GM23338 (cell line): ENCODE data around the gene NUDT2.

Source experiments
- CREB1 ChIP-seq: fragments of 250-450 bp; sonication (Bioruptor Pico); IDR thresholded peaks from 2 replicates; pipeline ENCODE4 v1.5.0; 2020; ENCODE audit warnings: low read depth, mild to moderate bottlenecking, moderate library complexity
- EZH2 ChIP-seq: fragments of 200-600 bp; sonication (generic); IDR thresholded peaks from one replicate; pipeline ENCODE4 v1.8.0; 2017; ENCODE audit warnings: antibody characterized with exemption, mild to moderate bottlenecking, low read depth; ENCODE audit not compliant: unreplicated experiment
- POLR2AphosphoS5 ChIP-seq: IDR thresholded peaks from 2 replicates; pipeline ENCODE4 v1.6.1; 2016; ENCODE audit warnings: antibody characterized with exemption, low read depth
- TF ChIP-seq, protein P1 (sequence below), 2 experiments: fragments of 200-600 bp in 1 of 2; sonication (generic) in 1 of 2; conservative IDR thresholded peaks; 2 replicates each; pipeline versions ENCODE4 v1.5.1 to v1.6.1; 2016 to 2017; ENCODE audit warnings: antibody characterized with exemption in 2 of 2, low read depth in 2 of 2, mild to moderate bottlenecking in 2 of 2, moderate library complexity in 1 of 2
- TF ChIP-seq, protein P2 (sequence below): IDR thresholded peaks from one replicate; pipeline ENCODE4 v1.6.1; 2018; ENCODE audit warnings: antibody characterized with exemption; ENCODE audit not compliant: unreplicated experiment

DNA sequence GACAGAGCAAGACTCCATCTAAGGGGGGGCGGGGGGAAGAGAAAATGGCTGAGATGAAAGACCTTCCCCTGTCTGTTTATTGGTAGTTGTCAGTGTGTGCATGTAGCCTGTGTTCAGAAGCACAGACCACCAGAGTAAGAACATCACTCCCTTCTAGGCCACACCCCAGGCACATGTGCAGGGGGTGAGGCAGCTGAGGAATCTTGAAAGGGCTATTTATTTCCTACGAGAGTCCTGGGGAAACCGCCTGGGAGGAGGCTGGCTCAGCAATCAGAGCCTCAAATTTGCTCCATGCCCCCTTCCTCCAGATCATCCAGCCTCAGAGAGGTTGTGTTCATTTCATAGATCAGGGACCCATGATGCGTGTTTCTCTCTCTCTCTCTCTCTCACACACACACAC lies 40.3 kb downstream of the NUDT2 start:
- TF ChIP-seq CREB1 = no peak
- TF ChIP-seq, protein P1, sequence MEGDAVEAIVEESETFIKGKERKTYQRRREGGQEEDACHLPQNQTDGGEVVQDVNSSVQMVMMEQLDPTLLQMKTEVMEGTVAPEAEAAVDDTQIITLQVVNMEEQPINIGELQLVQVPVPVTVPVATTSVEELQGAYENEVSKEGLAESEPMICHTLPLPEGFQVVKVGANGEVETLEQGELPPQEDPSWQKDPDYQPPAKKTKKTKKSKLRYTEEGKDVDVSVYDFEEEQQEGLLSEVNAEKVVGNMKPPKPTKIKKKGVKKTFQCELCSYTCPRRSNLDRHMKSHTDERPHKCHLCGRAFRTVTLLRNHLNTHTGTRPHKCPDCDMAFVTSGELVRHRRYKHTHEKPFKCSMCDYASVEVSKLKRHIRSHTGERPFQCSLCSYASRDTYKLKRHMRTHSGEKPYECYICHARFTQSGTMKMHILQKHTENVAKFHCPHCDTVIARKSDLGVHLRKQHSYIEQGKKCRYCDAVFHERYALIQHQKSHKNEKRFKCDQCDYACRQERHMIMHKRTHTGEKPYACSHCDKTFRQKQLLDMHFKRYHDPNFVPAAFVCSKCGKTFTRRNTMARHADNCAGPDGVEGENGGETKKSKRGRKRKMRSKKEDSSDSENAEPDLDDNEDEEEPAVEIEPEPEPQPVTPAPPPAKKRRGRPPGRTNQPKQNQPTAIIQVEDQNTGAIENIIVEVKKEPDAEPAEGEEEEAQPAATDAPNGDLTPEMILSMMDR (conservative IDR thresholded peaks at IDR 0.05; ENCODE audit: low read depth in 2 of 2) = no peak
- no peak for TF ChIP-seq POLR2AphosphoS5
- TF ChIP-seq, protein P2, sequence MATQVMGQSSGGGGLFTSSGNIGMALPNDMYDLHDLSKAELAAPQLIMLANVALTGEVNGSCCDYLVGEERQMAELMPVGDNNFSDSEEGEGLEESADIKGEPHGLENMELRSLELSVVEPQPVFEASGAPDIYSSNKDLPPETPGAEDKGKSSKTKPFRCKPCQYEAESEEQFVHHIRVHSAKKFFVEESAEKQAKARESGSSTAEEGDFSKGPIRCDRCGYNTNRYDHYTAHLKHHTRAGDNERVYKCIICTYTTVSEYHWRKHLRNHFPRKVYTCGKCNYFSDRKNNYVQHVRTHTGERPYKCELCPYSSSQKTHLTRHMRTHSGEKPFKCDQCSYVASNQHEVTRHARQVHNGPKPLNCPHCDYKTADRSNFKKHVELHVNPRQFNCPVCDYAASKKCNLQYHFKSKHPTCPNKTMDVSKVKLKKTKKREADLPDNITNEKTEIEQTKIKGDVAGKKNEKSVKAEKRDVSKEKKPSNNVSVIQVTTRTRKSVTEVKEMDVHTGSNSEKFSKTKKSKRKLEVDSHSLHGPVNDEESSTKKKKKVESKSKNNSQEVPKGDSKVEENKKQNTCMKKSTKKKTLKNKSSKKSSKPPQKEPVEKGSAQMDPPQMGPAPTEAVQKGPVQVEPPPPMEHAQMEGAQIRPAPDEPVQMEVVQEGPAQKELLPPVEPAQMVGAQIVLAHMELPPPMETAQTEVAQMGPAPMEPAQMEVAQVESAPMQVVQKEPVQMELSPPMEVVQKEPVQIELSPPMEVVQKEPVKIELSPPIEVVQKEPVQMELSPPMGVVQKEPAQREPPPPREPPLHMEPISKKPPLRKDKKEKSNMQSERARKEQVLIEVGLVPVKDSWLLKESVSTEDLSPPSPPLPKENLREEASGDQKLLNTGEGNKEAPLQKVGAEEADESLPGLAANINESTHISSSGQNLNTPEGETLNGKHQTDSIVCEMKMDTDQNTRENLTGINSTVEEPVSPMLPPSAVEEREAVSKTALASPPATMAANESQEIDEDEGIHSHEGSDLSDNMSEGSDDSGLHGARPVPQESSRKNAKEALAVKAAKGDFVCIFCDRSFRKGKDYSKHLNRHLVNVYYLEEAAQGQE = no peak
- TF ChIP-seq EZH2 = no peak
